NCI-H2227 (cell line): ENCODE results near the gene TLR8.

Experiments
- DNase-seq: peaks from one replicate; lab custom pipeline; 2025; ENCODE audit not compliant: unreplicated experiment; lab: John Stamatoyannopoulos, UW

Gene TLR8

DNA sequence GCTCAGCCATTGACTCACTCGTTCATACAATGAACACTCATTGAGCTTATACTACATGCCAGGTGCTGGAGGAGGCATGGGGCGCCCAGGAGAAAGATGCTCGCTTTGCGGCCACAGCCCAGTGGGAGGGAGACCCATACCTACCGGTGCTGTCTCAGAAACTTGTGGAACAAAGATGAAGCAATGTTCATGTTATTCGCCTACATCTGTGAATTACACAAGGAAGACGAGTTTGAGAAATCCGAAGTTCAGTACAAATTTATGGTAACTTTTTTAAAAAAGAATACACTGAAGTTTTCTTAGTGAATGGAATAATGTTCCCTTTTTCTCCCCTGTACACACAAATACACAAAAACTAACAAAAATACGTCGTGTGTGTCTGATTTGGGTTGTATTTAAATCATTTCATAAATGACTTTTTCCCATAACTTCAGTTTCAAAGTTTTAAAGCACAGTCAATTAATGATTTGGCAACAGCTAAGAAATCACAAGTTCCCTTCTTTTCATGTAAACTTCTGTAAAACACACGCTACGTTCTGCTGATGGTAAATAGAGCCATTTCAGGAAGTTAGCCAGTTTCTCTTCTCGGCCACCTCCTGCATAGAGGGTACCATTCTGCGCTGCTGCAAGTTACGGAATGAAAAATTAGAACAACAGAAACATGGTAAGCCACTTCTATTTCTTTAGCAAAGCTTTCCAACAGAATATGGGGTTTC lies at the start of gene TLR8:
Gene TLR8, plus strand, starts transcription at position 575 of the 716 bp plus-strand sequence. Its CDS starts 87 bp downstream, at position 662.
- DNase-seq, result no peak

DNA sequence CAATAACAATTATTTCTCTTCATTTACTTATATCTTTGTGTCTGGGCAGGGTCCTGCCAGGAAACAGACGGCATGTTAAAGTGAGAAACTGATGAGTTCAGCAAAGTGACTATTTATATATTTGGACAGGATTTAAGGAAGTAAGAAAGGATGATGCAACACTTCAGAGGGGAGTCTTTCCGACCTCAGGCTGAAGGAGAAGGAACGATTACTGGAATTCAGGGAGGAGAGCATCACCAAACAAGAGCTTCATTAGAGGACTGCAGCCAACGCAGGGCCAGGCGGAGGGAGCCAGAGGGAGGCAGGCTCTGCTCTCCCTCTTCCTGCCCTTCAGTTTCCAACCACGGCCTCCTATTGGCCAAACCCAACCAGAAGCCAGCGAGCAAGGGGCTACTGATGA lies 41.1 kb upstream of the TLR8 start:
- DNase-seq, result no peak

DNA sequence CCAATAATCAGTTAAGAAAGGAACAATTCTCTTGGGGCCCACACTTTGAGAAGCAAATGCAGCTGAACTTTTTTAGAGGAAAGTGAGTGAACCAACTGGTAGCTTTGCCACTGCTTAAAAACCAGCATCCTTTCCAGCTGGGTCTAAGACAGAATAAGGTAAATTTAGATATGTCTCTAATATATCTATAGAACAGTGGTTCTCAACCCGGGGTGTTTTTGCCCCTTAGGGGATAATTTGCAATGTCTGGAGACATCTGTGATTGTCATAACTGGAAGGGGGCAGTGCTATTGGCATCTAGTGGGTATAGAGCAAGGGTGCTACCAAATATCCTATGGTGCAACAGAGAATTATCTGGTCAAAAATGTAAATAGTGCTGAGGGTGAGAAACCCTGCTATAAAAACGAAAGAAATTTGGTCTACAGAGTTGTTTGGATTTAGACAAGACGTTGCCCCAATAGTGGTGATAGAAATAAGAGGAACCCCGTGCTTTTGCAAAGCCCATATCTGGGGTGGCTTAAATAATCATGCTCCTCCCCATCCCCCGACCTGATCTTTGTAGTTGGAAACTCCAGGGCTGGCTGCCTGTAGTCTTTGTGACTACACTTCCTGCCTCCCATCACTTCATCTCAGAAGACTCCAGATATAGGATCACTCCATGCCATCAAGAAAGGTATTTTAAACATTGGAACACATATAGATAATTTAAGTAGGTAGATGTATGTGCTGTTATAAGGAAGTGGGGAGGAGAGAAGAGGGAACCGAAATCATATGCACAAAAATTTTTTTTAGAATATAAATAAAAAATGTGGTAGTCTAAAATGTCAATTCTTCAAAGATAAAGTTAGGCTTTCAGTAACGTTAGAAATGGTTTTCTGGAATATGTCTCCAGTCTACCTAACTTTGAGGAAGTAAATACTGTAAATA lies 39.7 kb upstream of the TLR8 start, which contains the start of gene TLR7:
Gene TLR7, plus strand, starts transcription at position 622 of the 927 bp plus-strand sequence. CDS start 507 bp downstream, outside the sequence.
- no peak for DNase-seq

DNA sequence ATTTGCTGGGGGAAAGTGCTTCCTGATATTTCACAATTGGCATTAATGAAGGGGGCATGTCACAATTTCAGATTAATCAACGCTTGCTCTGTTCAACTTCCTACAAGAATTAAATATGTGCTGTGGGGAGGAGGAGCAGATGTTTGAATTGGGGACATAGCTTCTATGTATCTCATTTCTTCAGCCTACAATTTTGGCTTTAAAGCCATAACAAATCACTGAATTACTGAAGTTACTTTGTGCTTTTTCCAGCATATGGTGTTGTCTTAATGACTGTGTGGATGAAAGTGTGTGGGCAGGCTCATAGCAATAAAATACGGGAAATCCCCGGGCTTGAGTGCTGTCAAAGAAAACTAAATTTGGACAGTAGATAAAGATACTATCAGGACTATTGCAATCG lies 38.7 kb upstream of the TLR8 start:
- DNase-seq, result no peak

DNA sequence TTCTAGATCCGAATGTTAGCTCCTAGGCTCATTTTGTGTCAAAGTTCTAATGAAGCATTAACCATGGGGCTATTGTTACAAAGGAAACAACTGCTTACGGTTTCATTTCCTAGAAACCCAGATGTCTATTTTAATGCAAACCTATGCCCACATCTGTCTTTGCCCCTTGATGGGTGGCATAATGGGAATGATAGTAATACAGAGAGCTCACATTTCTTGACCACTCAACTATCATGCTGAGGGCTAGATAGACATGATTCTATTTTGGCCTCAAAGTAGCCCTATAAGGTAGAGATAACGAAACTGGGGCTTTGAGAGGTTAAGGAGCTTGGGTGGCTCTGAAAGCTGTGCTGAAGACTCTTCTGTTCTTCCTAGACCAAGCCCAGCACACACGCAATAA lies 37.7 kb upstream of the TLR8 start:
- DNase-seq, result no peak

DNA sequence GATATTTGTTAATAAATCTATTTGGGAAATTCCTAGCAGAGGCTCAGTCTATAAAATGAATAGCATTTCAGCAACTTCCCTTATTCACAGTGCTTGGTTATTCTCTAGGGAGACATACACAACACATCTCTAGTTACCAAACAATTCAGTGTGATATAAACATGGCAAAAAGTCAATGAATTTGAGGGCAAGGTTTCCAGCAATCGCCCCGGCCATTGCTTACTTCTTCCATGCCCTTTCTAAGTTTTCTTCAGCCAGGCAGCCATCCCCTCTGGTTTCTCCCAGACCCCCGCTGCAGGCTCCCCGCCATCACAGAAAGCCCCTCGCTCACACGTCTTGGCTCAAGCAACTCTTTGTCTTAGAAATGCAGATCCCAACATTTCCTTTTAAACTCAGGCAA lies 35.2 kb upstream of the TLR8 start:
- DNase-seq, result no peak

DNA sequence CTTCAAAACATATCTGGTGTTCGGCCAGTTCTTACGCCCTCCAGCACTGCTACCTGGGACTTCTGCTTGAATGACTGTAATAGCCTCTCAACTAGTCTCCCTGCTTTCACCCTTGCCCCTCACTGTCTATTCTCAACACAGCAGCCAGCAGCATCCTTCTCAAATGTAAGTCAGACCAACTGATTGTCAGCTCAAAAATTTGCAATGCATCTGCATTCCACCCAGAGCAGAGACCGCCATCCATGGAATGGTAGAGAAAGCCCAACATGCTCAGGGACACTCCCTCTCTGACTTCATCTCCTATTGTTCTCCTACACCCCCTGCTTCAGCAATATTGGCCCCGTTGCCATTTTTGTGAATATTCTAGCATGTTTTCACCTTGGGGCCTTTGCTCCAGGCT lies 33.7 kb upstream of the TLR8 start:
- no peak for DNase-seq

DNA sequence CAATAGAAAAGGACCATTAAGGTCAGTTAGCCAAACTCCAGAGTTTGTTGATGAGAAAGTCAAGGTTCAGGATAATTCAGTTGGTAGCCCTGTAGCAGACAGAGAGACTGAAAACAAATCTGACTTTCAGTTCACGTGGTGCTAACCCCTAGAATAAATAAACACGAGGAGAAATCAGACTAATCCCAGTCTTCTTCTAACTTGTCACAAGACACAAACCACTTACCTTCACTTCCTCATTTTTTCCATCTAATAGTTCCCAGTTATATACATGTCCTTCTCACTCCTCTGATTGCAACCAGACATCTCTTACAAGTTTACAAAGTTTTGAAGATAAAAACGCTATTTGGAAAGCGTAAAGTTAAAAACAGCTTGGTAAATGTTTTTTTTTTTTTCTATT lies 31.8 kb upstream of the TLR8 start:
- DNase-seq, result no peak

DNA sequence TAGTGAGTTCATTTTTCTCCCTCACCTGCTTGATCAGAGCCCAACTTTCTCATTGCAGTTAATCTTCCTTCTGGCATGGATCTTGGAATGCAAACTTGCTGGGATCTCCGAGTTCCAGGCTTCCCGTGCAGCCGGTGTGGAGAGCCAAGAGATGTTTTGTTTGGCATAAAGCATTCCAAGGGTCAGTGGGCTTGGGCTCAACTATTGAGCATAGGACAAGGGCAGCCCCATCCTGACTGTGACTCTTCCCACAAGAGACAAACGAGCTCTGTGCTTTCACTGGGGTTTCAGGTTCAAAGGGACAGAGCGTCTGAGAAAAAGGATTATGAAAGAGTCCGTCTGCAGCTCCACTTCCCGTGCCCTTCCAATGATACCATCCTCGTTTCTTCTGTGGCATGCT lies 29.0 kb upstream of the TLR8 start:
- DNase-seq, result no peak

DNA sequence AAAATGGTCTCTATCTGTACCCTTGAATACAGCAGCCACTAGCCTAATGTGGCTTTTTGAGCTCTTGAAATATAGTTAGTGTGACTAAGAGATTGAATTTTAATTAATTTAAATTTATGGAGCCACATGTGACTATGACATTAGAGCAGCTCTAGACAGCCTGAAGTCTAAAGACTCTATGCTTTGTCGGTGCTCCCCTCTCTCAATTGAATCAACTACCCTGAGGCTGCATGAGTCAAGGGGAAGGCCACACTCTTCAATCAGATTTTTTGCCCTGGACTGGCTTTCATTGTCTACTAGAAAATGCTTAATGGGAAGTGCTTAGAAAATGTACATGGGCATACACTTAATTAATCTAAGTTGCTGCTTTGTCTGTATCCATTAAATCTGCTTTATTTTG lies 27.9 kb upstream of the TLR8 start:
- no peak for DNase-seq

DNA sequence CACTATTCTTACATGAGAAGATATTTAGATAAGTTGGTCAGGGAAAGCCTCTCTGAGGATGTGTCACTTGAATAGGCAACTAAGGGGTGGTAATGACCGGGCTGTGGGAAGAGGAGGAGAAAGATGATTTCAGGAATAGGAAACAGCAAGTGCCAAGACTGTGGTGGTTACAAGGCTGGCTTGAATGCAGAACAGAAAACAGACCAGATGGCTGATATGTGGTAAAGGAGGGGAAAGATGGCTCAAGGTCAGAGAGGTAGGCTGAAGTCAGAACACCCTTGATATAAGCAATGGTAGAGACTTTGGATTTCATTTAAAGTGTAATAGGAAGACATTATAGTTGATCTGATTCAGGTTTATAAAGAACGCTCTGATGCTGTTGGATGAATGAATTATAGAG lies 24.5 kb upstream of the TLR8 start:
- DNase-seq, result no peak

DNA sequence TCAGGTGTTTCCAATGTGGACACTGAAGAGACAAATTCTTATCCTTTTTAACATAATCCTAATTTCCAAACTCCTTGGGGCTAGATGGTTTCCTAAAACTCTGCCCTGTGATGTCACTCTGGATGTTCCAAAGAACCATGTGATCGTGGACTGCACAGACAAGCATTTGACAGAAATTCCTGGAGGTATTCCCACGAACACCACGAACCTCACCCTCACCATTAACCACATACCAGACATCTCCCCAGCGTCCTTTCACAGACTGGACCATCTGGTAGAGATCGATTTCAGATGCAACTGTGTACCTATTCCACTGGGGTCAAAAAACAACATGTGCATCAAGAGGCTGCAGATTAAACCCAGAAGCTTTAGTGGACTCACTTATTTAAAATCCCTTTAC lies 20.9 kb upstream of the TLR8 start:
- no peak for DNase-seq

DNA sequence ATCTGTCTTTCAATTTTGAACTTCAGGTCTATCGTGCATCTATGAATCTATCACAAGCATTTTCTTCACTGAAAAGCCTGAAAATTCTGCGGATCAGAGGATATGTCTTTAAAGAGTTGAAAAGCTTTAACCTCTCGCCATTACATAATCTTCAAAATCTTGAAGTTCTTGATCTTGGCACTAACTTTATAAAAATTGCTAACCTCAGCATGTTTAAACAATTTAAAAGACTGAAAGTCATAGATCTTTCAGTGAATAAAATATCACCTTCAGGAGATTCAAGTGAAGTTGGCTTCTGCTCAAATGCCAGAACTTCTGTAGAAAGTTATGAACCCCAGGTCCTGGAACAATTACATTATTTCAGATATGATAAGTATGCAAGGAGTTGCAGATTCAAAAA lies 19.9 kb upstream of the TLR8 start:
- no peak for DNase-seq

DNA sequence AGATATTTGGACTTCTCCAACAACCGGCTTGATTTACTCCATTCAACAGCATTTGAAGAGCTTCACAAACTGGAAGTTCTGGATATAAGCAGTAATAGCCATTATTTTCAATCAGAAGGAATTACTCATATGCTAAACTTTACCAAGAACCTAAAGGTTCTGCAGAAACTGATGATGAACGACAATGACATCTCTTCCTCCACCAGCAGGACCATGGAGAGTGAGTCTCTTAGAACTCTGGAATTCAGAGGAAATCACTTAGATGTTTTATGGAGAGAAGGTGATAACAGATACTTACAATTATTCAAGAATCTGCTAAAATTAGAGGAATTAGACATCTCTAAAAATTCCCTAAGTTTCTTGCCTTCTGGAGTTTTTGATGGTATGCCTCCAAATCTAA lies 19.3 kb upstream of the TLR8 start:
- no peak for DNase-seq

DNA sequence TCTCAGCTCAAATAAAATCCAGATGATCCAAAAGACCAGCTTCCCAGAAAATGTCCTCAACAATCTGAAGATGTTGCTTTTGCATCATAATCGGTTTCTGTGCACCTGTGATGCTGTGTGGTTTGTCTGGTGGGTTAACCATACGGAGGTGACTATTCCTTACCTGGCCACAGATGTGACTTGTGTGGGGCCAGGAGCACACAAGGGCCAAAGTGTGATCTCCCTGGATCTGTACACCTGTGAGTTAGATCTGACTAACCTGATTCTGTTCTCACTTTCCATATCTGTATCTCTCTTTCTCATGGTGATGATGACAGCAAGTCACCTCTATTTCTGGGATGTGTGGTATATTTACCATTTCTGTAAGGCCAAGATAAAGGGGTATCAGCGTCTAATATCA lies 18.7 kb upstream of the TLR8 start:
- no peak for DNase-seq

DNA sequence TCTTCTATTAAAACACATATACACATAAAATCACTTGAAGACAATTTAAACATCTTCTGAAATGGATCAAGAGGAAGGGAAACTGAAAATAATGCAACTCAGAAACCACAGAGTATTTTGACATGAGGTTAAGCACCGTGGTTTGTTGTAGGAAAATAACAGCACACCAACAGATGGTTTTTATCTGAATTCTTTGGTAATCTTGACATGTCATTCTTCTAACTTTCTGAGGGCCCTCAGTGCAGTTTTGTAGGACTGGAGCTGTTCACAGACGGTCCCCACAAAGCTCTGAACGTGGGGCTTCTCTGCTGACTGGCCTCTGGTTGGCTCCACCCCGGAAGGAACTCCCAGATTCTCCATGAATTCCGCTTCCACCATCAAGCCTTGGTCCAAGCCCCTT lies 16.0 kb upstream of the TLR8 start:
- DNase-seq, result no peak

DNA sequence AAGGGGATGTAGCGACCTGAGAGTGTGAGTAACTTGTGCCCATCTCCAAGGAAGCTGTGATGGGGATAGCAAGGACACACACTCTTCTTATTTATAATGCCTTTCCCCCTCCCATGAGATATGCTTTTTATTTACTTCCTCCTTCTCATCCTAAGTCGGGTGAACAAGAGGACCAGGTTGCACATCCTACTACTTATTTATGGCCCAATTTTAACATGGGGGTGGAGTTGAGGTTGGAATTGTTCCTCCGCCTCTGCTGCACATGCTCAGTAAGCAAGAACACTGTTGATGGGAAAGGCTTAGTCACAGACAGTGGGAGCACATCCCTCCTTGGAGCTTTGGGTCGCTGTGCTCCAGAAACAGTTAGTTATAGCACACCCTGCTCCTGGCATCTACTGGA lies 15.2 kb upstream of the TLR8 start:
- no peak for DNase-seq

DNA sequence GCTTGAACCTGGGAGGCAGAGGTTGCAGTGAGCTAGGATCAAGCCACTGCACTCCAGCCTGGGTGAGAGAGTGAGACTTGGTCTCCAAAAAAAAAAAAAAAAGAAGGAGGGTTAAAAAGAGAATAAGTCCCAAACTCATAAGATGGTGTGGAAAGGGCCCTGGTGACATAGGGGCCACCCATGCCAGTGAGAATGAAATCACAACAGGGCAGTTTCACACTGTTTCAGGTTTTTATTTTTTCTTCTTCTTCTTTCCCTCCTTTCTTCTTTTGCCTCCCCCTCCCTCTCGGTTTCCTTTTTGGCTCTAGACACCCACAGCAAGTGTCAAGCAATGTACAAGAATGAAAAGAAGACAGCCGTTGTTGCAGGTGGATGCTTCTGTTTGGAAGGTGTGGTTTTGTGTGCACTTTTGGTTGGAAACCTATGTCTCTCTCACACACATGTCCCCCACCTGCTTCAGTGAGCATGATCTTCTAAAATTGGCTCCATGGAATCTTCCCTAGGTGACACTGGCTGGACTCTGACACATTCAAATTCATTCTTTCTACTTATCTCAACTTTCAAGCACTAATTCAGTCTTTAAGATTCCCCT lies 14.4 kb upstream of the TLR8 start:
- DNase-seq, result no peak

DNA sequence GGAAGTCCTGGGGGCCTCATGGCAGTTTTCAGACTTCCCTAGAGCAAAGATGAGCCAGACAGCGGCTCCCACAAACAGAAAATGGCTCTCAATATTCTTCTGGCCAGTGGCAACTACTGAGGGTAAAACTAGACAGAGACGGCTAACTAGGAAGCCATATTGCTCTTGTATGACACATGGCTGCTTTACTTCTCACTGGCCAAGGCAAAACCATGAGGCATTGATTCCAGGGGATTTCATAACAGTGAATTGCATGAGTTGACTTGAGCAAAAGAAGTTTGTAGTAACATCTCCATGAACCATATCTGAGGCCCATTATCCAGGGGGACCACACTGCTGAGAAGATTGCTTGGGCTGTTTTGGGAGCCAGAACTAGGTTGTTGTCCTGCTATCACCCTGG lies 13.7 kb upstream of the TLR8 start:
- no peak for DNase-seq

DNA sequence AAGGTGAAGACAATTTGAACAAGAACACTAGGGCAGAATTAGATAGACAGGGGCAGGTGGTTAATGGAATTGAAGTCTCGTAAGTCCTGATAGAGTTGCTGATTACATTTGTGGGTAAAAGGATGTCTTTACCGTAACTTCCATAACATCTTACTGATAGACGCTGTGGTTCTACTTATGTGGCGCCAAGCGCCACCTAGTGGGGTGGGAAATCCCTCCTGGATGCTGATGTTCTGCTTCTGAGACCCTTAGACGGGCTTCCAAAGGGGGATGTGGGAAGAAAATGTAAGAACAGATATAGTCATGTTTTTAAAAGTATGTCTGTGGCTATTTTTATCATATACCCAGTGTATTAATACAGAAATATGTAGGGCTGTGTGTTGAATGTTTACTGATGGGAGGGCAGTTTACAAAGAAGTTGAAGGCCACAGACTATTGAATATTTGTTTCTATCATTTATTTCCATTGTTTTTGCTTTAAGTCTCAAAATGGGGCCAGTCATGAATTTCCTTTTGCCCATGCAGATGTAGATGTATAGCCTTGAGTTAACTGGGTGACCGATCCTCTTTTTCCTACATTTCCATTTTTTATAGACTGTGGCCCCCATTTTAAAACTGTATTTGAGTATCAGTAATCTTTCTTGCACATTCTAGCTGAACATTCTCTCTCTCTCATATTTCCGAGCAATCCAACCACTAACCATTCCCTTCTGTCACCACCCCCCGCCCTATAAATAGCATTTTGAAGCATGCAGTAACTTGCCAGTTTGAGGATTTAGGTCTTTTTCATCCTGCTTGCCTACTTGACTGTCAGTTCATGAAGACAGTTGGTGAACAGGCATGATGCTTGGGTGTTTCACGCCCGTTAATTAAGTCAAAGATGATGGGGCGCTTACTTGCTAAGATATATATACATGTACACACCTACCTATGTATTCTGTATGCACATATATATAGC lies 12.1 kb upstream of the TLR8 start:
- DNase-seq, result peak; percentile 52

DNA sequence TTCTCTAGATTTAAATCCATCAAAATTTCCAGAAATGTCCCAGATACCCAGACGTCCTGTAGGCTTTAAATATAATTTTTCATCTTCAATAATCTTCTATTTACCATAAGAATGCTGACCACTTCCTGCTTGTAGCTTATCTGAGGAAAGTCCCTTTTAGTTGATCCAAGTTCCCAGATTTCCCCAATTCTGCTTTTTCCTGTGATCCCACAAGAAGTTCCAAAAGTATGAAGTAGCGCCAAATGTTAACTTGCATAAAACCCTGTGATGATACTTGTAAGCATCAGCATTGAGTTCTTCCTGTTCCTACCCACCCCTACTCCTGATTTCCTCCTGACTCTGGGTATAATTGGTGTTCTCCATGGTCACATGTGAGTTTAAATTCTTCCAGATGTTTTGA lies 10.6 kb upstream of the TLR8 start:
- no peak for DNase-seq
